HepG2 (cell line): ENCODE data around the gene GRB2. TPM values are rescaled to one million over a fixed set of nuclear protein-coding genes. Genes with fewer than 3 reads are reported as not detected.

Source experiments
- DMTF1 ChIP-seq: sonication (generic); formaldehyde crosslinking; IDR thresholded peaks from 2 replicates; pipeline ENCODE4 v1.4.0; 2020; ENCODE audit warnings: mild to moderate bottlenecking, missing genetic modification reagents
- FLYWCH1 ChIP-seq: sonication (generic); formaldehyde crosslinking; IDR thresholded peaks from 2 replicates; pipeline ENCODE4 v1.8.1; 2023; ENCODE audit warnings: mild to moderate bottlenecking, missing genetic modification reagents
- MED1 ChIP-seq: sonication (generic); formaldehyde crosslinking; IDR thresholded peaks from 2 replicates; pipeline ENCODE4 v1.4.0; 2020; ENCODE audit warnings: missing genetic modification reagents
- MED13 ChIP-seq: sonication (generic); formaldehyde crosslinking; IDR thresholded peaks from 2 replicates; pipeline ENCODE4 v1.5.0; 2020; ENCODE audit warnings: missing genetic modification reagents
- MIXL1 ChIP-seq: IDR thresholded peaks from 2 replicates; pipeline ENCODE4 v1.6.1; 2016
- MTF1 ChIP-seq: sonication (generic); formaldehyde crosslinking; IDR thresholded peaks from 2 replicates; pipeline ENCODE4 v1.5.0; 2020; ENCODE audit warnings: missing genetic modification reagents
- PHF5A ChIP-seq: IDR thresholded peaks from one replicate; pipeline ENCODE4 v1.6.1; 2018; ENCODE audit warnings: low read depth, missing genetic modification reagents; ENCODE audit not compliant: unreplicated experiment
- POLR2AphosphoS5 ChIP-seq: IDR thresholded peaks from 2 replicates; pipeline ENCODE4 v1.6.1; 2012; ENCODE audit warnings: low read depth, low read length
- PRDM10 ChIP-seq: sonication (generic); formaldehyde crosslinking; IDR thresholded peaks from 2 replicates; pipeline ENCODE4 v1.4.0; 2020; ENCODE audit warnings: low read depth, missing genetic modification reagents
- RBFOX2 ChIP-seq: fragments of 200-400 bp; formaldehyde crosslinking; IDR thresholded peaks from 2 replicates; pipeline ENCODE4 v1.6.1; 2017; ENCODE audit warnings: low read depth, mild to moderate bottlenecking, low read length
- STAG1 ChIP-seq: sonication (generic); formaldehyde crosslinking; IDR thresholded peaks from 2 replicates; pipeline ENCODE4 v1.4.0; 2020; ENCODE audit warnings: missing genetic modification reagents
- THAP7 ChIP-seq: sonication (generic); formaldehyde crosslinking; IDR thresholded peaks from 2 replicates; pipeline ENCODE4 v1.8.1; 2023; ENCODE audit warnings: mild to moderate bottlenecking, missing genetic modification reagents
- ZBTB7B ChIP-seq: sonication (generic); formaldehyde crosslinking; IDR thresholded peaks from 2 replicates; pipeline ENCODE4 v1.4.0; 2020; ENCODE audit warnings: missing genetic modification reagents
- ZGPAT ChIP-seq: IDR thresholded peaks from 2 replicates; pipeline ENCODE4 v1.6.1; 2016; ENCODE audit warnings: mild to moderate bottlenecking
- ZNF441 ChIP-seq: sonication (generic); formaldehyde crosslinking; IDR thresholded peaks from 2 replicates; pipeline ENCODE4 v1.7.0; 2021; ENCODE audit warnings: missing genetic modification reagents, borderline replicate concordance
- ZNF468 ChIP-seq: sonication (generic); formaldehyde crosslinking; IDR thresholded peaks from 2 replicates; pipeline ENCODE4 v1.8.0; 2022; ENCODE audit warnings: mild to moderate bottlenecking, moderate library complexity, missing genetic modification reagents
- ZNF549 ChIP-seq: sonication (generic); formaldehyde crosslinking; IDR thresholded peaks from 2 replicates; pipeline ENCODE4 v1.5.0; 2020; ENCODE audit warnings: missing genetic modification reagents
- ZNF558 ChIP-seq: sonication (generic); formaldehyde crosslinking; IDR thresholded peaks from 2 replicates; pipeline ENCODE4 v1.9.0; 2022; ENCODE audit warnings: mild to moderate bottlenecking, missing genetic modification reagents, borderline replicate concordance
- ZNF597 ChIP-seq: sonication (generic); formaldehyde crosslinking; IDR thresholded peaks from 2 replicates; pipeline ENCODE4 v1.5.0; 2020; ENCODE audit warnings: missing genetic modification reagents
- ZNF792 ChIP-seq: IDR thresholded peaks from 2 replicates; pipeline ENCODE4 v1.6.1; 2016
- ZNF816 ChIP-seq: sonication (generic); formaldehyde crosslinking; IDR thresholded peaks from 2 replicates; pipeline ENCODE4 v1.8.0; 2022; ENCODE audit warnings: missing genetic modification reagents, mild to moderate bottlenecking, borderline replicate concordance
- polyA plus RNA-seq, 8 experiments: library from polyadenylated mRNA; depleted of rRNA in 3 of 8; stranded (reverse) in 7 of 8; unstranded in 1 of 8; fragments of >200 nt; fragmentation: Illumina TruSeq in 4 of 8; extraction: Trizol in 4 of 8; gene quantifications; 2 replicates each; pipeline versions ENCODE4 v1.2.1 to v1.2.3, GENCODE V29; 2011 to 2016; ENCODE audit warnings: low read depth in 4 of 8, missing spikeins in 1 of 8, mixed read lengths in 1 of 8; ENCODE audit not compliant: insufficient read depth in 1 of 8
- total RNA-seq, 5 experiments: library from RNA; depleted of rRNA; stranded (reverse); fragments of >200 nt; fragmentation: Illumina TruSeq; extraction: Trizol; gene quantifications; 2 replicates each; pipeline ENCODE4 v1.2.3, GENCODE V29; 2016; ENCODE audit warnings: low read depth in 1 of 5

GRB2 gene
- total and polyA plus RNA-seq, 2 of the 13 experiments (the other 11 are each of a cell fraction or from before 2014, with no cell fraction given) = 84.6 to 92.3 TPM

- TF ChIP-seq ZNF558 (CRISPR knock-in tag) = no peak
- no peak for TF ChIP-seq FLYWCH1 (CRISPR knock-in tag)
- peak; percentile 79 for TF ChIP-seq ZGPAT
- TF ChIP-seq ZNF597 = no peak
- peak; percentile 66 for TF ChIP-seq MED1
- 0 out of 2 replicates have a peak, but pooled peaks have one; percentile 28 for TF ChIP-seq PRDM10 (CRISPR knock-in tag)
- TF ChIP-seq MED13 = no peak
- TF ChIP-seq PHF5A (CRISPR knock-in tag) = no peak
- no peak for TF ChIP-seq MTF1 (CRISPR knock-in tag)
- no peak for TF ChIP-seq MIXL1 (CRISPR knock-in tag)
- TF ChIP-seq STAG1 (CRISPR knock-in tag) = peak; percentile 8; the same call in 1 of the 2 replicates
- TF ChIP-seq DMTF1 = no peak
- TF ChIP-seq ZNF816 (CRISPR knock-in tag) = no peak
- no peak for TF ChIP-seq ZNF549 (CRISPR knock-in tag)
- 0 out of 2 replicates have a peak, but pooled peaks have one; percentile 48 for TF ChIP-seq RBFOX2
- TF ChIP-seq THAP7 = peak; percentile 74; the same call in 1 of the 2 replicates
- peak; percentile 85 for TF ChIP-seq ZNF441 (CRISPR knock-in tag)
- TF ChIP-seq ZNF792 (CRISPR knock-in tag) = peak; percentile 17; the same call in 1 of the 2 replicates
- peak; percentile 93 for TF ChIP-seq POLR2AphosphoS5
- peak; percentile 82 for TF ChIP-seq ZBTB7B
- 0 out of 2 replicates have a peak, but pooled peaks have one; percentile 53 for TF ChIP-seq ZNF468 (CRISPR knock-in tag)
These were observed 11.8 kb downstream of the GRB2 start (continued) for GRCh38 chr17:75393523-75394331.
